ENCODE measurements around the gene ALKAL2.

Gene ALKAL2

GRCh38 chr2:255195-255594 is 32.7 kb downstream of the ALKAL2 start:
- Histone ChIP-seq H3K9ac (ENCODE audit: low read depth, low read length) (no peak overlapping the region), H3K4me2 (ENCODE audit: low read length) (no peak overlapping the region), H3K36me3 (ENCODE audit: insufficient read depth, low read length) (peaks cover 13% of the 10 kb centered on the region), H3K9me3 (replicated peaks; ENCODE audit: low read length) (no peaks in the 10 kb centered on the region), H3K27me3 (ENCODE audit: control insufficient read depth, insufficient read depth, low read length) (no peaks in the 10 kb centered on the region), H3K4me3 (ENCODE audit: low read length) (no peak overlapping the region), H3K4me1 (ENCODE audit: control insufficient read depth, insufficient read depth, low read length) (no peaks in the 10 kb centered on the region)

DNA sequence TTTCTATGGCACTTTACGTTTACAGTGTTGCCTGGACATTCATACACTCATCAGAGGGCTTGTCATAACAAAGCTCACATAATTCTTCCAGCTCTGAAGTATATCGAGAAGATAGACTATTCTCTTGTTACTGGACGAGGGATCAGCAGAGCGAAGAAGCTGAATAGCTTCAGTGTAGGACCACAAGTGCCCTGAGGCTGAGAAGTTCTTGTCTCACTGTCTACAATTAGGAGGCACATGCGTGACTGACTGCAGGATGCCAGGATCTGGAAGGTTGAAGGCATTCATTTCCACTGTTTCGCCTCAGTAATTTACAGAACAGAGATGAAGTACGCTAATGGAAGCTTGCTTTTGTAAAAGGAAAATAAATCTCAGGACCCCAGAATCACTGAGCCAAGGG is 33.6 kb downstream of the ALKAL2 start:
- Histone ChIP-seq H3K4me1 (ENCODE audit: control insufficient read depth, insufficient read depth, low read length) (no peaks in the 10 kb centered on the region), H3K4me2 (ENCODE audit: low read length) (no peak overlapping the region), H3K9ac (ENCODE audit: low read depth, low read length) (no peak overlapping the region), H3K9me3 (replicated peaks; ENCODE audit: low read length) (no peaks in the 10 kb centered on the region), H3K27me3 (ENCODE audit: control insufficient read depth, insufficient read depth, low read length) (no peaks in the 10 kb centered on the region), H3K4me3 (ENCODE audit: low read length) (no peak overlapping the region), H3K36me3 (ENCODE audit: insufficient read depth, low read length) (peaks cover 19% of the 10 kb centered on the region)

DNA sequence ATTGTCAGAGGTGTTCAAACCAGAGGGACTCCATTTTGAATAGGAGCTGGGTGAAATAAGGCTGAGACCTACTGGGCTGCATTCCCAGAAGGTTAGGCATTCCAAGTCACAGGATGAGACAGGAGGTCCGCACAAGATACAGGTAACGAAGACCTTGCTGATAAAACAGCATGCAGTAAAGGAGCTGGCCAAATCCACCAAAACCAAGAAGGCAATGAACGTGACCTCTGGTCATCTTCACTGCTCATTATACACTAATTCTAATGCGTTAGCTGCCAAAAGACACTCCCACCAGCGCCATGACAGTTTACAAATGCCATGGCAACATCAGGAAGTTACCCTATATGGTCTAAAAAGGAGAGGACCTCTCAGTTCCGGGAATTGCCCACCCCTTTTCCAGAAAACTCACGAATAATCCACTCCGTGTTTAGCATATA is 34.7 kb downstream of the ALKAL2 start:
- Histone ChIP-seq H3K36me3 (ENCODE audit: insufficient read depth, low read length) (peaks cover 15% of the 10 kb centered on the region), H3K9me3 (replicated peaks; ENCODE audit: low read length) (no peaks in the 10 kb centered on the region), H3K4me3 (ENCODE audit: low read length) (no peak overlapping the region), H3K27me3 (ENCODE audit: control insufficient read depth, insufficient read depth, low read length) (no peaks in the 10 kb centered on the region), H3K4me2 (ENCODE audit: low read length) (no peak overlapping the region), H3K4me1 (ENCODE audit: control insufficient read depth, insufficient read depth, low read length) (no peaks in the 10 kb centered on the region), H3K9ac (ENCODE audit: low read depth, low read length) (no peak overlapping the region)

GRCh38 chr2:252001-252602 is 35.8 kb downstream of the ALKAL2 start:
- Histone ChIP-seq H3K9ac (ENCODE audit: low read depth, low read length) (no peak overlapping the region), H3K4me3 (ENCODE audit: low read length) (no peak overlapping the region), H3K36me3 (ENCODE audit: insufficient read depth, low read length) (peaks cover 15% of the 10 kb centered on the region), H3K4me1 (ENCODE audit: control insufficient read depth, insufficient read depth, low read length) (no peaks in the 10 kb centered on the region), H3K27me3 (ENCODE audit: control insufficient read depth, insufficient read depth, low read length) (no peaks in the 10 kb centered on the region), H3K9me3 (replicated peaks; ENCODE audit: low read length) (no peaks in the 10 kb centered on the region), H3K4me2 (ENCODE audit: low read length) (no peak overlapping the region)

DNA sequence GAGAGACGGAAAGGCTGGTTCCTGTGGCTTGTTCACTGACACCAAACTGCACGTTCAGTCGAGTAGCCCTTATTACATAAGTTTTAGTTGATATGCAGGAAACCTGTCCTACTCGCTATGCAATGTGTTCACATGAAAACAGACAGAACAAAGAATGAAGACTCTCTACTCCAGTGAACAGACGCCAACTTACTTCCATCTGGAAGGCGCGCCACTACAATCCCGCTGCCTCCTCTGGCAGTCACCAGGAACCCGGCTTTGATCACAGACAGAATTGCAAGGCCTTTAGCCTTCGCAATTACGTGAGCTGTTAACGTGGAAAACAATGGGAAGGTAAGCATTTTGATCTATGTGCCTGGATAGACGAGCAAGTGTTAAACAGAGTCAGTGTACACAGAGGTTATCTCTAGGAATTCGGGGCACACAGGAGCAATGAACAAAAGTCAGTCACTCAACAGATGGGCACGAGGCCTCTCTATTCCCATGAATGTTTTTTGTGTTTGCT is 38.3 kb downstream of the ALKAL2 start:
- Histone ChIP-seq H3K9ac (ENCODE audit: low read depth, low read length) (no peak overlapping the region), H3K27me3 (ENCODE audit: control insufficient read depth, insufficient read depth, low read length) (no peaks in the 10 kb centered on the region), H3K4me3 (ENCODE audit: low read length) (no peak overlapping the region), H3K9me3 (replicated peaks; ENCODE audit: low read length) (no peaks in the 10 kb centered on the region), H3K36me3 (ENCODE audit: insufficient read depth, low read length) (peaks cover 19% of the 10 kb centered on the region), H3K4me1 (ENCODE audit: control insufficient read depth, insufficient read depth, low read length) (peaks cover 2% of the 10 kb centered on the region), H3K4me2 (ENCODE audit: low read length) (no peak overlapping the region)

DNA sequence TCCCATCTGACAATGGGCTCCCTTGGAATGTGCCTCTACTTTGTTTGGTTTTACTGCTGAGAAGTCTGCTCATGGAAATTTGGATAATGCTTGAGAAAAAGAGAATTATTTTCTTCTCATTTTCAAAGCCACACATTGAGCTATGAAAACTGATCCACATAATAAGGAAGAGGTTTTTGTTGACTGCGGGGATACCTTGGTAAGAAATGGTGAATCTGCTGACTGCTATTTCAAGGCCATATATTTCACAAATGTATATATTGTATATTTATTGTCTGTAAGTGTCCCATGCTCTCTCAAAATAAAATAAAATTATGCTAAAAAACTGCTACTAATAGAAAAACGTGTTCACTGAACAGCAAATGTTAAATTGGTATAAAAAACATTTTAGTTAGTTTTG is 39.2 kb downstream of the ALKAL2 start:
- Histone ChIP-seq H3K4me2 (ENCODE audit: low read length) (no peak overlapping the region), H3K27me3 (ENCODE audit: control insufficient read depth, insufficient read depth, low read length) (no peaks in the 10 kb centered on the region), H3K9me3 (replicated peaks; ENCODE audit: low read length) (no peaks in the 10 kb centered on the region), H3K36me3 (ENCODE audit: insufficient read depth, low read length) (peaks cover 23% of the 10 kb centered on the region), H3K4me3 (ENCODE audit: low read length) (no peak overlapping the region), H3K9ac (ENCODE audit: low read depth, low read length) (no peak overlapping the region), H3K4me1 (ENCODE audit: control insufficient read depth, insufficient read depth, low read length) (peaks cover 2% of the 10 kb centered on the region)

DNA sequence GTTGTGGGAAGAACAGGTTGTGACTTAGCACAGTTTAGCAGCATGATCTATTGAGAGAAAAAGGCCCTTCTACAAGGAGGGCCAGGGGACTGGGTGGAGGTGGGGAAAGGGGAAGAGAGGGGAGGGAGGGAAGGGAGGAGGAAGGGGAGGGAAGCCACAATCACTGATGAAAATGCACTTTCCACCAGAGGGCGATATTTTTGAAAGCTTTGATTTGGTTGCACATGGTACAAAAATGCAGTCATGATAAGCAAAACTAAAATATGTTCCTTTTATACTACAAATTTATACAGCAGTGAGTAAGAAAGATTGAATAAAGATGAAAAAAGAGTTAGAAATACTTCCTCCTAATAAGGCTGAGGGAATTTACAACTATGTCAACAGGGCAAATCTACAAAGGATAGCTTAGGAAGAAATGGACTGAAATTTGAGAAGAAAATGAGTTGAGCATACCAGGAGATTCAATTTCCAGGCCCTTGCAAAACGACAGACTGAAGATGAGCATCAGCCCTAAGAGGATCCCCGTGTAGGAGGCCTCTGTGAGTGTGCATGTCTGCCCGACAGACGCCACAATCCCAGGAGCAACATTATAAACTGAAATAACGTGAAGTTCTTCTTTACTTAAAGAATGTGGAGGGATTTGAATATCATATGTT is 41.3 kb downstream of the ALKAL2 start:
- H3K4me2 ChIP-seq (ENCODE audit: low read length): no peak overlapping the region
- H3K4me1 ChIP-seq (ENCODE audit: control insufficient read depth, insufficient read depth, low read length): peaks cover 2% of the 10 kb centered on the region
- H3K9me3 ChIP-seq (replicated peaks; ENCODE audit: low read length): no peaks in the 10 kb centered on the region
- no peak overlapping the region for H3K4me3 ChIP-seq (ENCODE audit: low read length)
- H3K9ac ChIP-seq (ENCODE audit: low read depth, low read length): no peak overlapping the region
- no peaks in the 10 kb centered on the region for H3K27me3 ChIP-seq (ENCODE audit: control insufficient read depth, insufficient read depth, low read length)
- H3K36me3 ChIP-seq (ENCODE audit: insufficient read depth, low read length): peaks cover 36% of the 10 kb centered on the region

GRCh38 chr2:244547-244946 is 43.3 kb downstream of the ALKAL2 start:
- no peaks in the 10 kb centered on the region for H3K9me3 ChIP-seq (replicated peaks; ENCODE audit: low read length)
- H3K4me3 ChIP-seq (ENCODE audit: low read length): no peak overlapping the region
- H3K4me2 ChIP-seq (ENCODE audit: low read length): no peak overlapping the region
- no peak overlapping the region for H3K9ac ChIP-seq (ENCODE audit: low read depth, low read length)
- no peaks in the 10 kb centered on the region for H3K27me3 ChIP-seq (ENCODE audit: control insufficient read depth, insufficient read depth, low read length)
- peaks cover 2% of the 10 kb centered on the region for H3K4me1 ChIP-seq (ENCODE audit: control insufficient read depth, insufficient read depth, low read length)
- peaks cover 31% of the 10 kb centered on the region for H3K36me3 ChIP-seq (ENCODE audit: insufficient read depth, low read length)

DNA sequence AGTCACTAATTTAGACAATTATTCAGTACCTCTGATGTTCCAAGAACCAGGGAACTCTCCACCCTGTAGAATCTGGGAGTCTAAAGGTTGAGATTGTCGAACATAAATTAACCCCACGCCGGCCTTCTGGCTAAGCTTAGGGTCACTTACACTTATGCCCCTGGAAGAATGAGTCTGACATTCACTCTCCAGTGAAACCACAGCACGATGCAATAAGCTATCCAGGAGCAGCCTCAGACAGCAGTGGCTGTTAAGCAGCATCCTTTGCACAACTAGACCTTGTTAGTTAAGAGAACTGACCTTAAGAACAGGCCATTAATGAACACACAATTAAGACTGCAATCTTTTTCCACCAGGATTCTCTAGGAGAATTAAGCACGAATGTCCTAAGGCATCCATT is 49.0 kb downstream of the ALKAL2 start:
- H3K4me3 ChIP-seq (ENCODE audit: low read length): no peak overlapping the region
- no peaks in the 10 kb centered on the region for H3K27me3 ChIP-seq (ENCODE audit: control insufficient read depth, insufficient read depth, low read length)
- peaks cover 23% of the 10 kb centered on the region for H3K36me3 ChIP-seq (ENCODE audit: insufficient read depth, low read length)
- no peaks in the 10 kb centered on the region for H3K4me1 ChIP-seq (ENCODE audit: control insufficient read depth, insufficient read depth, low read length)
- no peak overlapping the region for H3K9ac ChIP-seq (ENCODE audit: low read depth, low read length)
- H3K4me2 ChIP-seq (ENCODE audit: low read length): no peak overlapping the region
- no peaks in the 10 kb centered on the region for H3K9me3 ChIP-seq (replicated peaks; ENCODE audit: low read length)

GRCh38 chr2:238431-238830 is 49.5 kb downstream of the ALKAL2 start:
- no peaks in the 10 kb centered on the region for H3K9me3 ChIP-seq (replicated peaks; ENCODE audit: low read length)
- peaks cover 22% of the 10 kb centered on the region for H3K36me3 ChIP-seq (ENCODE audit: insufficient read depth, low read length)
- no peak overlapping the region for H3K4me3 ChIP-seq (ENCODE audit: low read length)
- no peaks in the 10 kb centered on the region for H3K27me3 ChIP-seq (ENCODE audit: control insufficient read depth, insufficient read depth, low read length)
- H3K4me2 ChIP-seq (ENCODE audit: low read length): no peak overlapping the region
- no peaks in the 10 kb centered on the region for H3K4me1 ChIP-seq (ENCODE audit: control insufficient read depth, insufficient read depth, low read length)
- H3K9ac ChIP-seq (ENCODE audit: low read depth, low read length): no peak overlapping the region

DNA sequence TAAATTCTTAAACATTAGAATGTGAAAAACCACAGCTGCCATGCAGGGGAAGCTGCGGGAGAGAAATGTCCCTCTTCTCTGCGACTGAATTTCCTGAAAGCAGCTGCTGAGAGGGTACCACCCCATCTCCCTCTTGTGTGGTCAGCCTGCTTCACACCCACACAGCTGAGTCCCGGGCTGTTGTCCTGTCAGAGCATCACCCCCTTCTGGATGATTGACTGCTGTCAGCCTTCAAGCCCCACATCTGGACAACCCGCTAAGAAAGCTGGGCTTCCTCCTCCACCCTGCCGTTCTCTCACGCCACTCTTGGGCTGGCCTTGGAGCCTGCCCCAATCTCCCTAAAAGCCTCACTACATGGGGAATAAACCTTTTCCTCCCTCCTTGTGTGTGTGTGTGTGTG is 50.0 kb downstream of the ALKAL2 start:
- no peaks in the 10 kb centered on the region for H3K9me3 ChIP-seq (replicated peaks; ENCODE audit: low read length)
- no peak overlapping the region for H3K9ac ChIP-seq (ENCODE audit: low read depth, low read length)
- H3K4me1 ChIP-seq (ENCODE audit: control insufficient read depth, insufficient read depth, low read length): no peaks in the 10 kb centered on the region
- no peaks in the 10 kb centered on the region for H3K27me3 ChIP-seq (ENCODE audit: control insufficient read depth, insufficient read depth, low read length)
- no peak overlapping the region for H3K4me3 ChIP-seq (ENCODE audit: low read length)
- H3K4me2 ChIP-seq (ENCODE audit: low read length): no peak overlapping the region
- H3K36me3 ChIP-seq (ENCODE audit: insufficient read depth, low read length): peaks cover 20% of the 10 kb centered on the region

DNA sequence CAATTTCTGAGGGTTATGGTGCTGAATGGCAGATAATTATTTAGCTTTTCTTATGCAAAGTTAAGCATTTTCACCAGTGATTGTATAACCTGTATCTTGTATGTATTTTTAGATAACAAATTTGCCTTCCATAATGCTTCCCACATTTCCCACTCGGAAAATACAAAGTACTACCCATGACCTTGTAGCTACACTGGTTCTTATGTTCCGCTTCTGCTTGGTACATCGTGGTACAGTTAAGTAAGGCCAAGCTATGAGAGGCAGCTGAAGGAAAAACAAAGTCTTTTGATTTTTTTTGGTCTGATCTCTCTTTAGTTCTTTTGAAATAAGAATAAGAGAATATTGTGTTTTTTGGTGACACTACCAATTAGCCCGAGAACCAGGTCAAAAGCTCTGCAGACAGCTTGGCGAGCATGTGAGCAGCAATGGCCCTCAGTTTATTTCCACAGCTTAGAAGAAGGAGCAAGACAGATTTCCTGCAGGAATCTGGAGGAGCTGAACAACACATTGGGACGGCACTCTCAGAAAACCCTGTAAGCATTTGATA is 50.8 kb downstream of the ALKAL2 start:
- Histone ChIP-seq H3K36me3 (ENCODE audit: insufficient read depth, low read length) (peaks cover 12% of the 10 kb centered on the region), H3K9me3 (replicated peaks; ENCODE audit: low read length) (no peaks in the 10 kb centered on the region), H3K4me2 (ENCODE audit: low read length) (no peak overlapping the region), H3K9ac (ENCODE audit: low read depth, low read length) (no peak overlapping the region), H3K27me3 (ENCODE audit: control insufficient read depth, insufficient read depth, low read length) (no peaks in the 10 kb centered on the region), H3K4me1 (ENCODE audit: control insufficient read depth, insufficient read depth, low read length) (no peaks in the 10 kb centered on the region), H3K4me3 (ENCODE audit: low read length) (no peak overlapping the region)

Data from skeletal muscle satellite cell (primary cell).